ENCODE results near the gene DOLPP1.
A peak's percentile ranks its signal among the peaks of the same experiment; 100 is the strongest.

DOLPP1 gene

GRCh38 chr9:129139233-129139992 is 58.5 kb downstream of the DOLPP1 start:
- peak; percentile 57 to 67 for DNase-seq (ENCODE audit: low read depth in 2 of 2)

GRCh38 chr9:129139993-129140396 is 59.1 kb downstream of the DOLPP1 start:
- DNase-seq (ENCODE audit: low read depth in 2 of 2): peak; percentile 54 to 75
